ENCODE data around the gene FNDC5.

DNA sequence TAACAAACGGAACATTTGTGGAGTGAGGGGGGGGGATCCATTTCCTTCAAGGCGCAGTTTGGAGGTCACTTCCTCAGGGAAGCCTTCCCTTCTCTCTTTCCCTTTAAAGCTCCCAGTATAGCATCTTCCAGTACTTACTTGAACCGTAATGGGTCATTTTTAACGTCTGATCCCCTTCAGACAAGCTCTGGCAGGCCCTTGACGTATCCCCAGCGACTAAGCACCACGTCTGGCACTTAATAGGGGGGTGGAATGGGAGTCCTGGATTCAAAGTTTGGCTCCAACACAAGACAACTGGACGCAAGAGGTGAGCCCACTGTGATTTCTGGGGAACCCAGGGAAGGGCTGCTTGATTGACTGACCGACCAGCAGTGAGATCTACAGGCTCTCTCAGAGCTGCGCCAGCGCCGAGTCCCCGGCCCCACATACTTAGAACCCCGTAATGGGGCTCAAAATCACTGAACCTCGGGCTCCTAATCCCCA, 54.0 kb downstream of the FNDC5 start:
- no peak for TF ChIP-seq POLR2A (IDR thresholded peaks at IDR 0.05; ENCODE audit: low read depth)
- TF ChIP-seq, protein P1, sequence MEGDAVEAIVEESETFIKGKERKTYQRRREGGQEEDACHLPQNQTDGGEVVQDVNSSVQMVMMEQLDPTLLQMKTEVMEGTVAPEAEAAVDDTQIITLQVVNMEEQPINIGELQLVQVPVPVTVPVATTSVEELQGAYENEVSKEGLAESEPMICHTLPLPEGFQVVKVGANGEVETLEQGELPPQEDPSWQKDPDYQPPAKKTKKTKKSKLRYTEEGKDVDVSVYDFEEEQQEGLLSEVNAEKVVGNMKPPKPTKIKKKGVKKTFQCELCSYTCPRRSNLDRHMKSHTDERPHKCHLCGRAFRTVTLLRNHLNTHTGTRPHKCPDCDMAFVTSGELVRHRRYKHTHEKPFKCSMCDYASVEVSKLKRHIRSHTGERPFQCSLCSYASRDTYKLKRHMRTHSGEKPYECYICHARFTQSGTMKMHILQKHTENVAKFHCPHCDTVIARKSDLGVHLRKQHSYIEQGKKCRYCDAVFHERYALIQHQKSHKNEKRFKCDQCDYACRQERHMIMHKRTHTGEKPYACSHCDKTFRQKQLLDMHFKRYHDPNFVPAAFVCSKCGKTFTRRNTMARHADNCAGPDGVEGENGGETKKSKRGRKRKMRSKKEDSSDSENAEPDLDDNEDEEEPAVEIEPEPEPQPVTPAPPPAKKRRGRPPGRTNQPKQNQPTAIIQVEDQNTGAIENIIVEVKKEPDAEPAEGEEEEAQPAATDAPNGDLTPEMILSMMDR (IDR thresholded peaks at IDR 0.05), result no peak
- no peak for TF ChIP-seq EP300 (IDR thresholded peaks at IDR 0.05)

All from esophagus muscularis mucosa (tissue), 4 donors.